GM19372 (cell line): ENCODE data around the gene MICALL1.
"Not testable (repeated sequence)": the region's sequence is repeated elsewhere in the genome, so short reads cannot be mapped to it uniquely, and the experiment has no call there.

Experiments used
- ATAC-seq: cut with Tn5 transposase; IDR thresholded peaks from one replicate; pipeline ENCODE4 v1.9.1; 2021; ENCODE audit warnings: mild to moderate bottlenecking, low read depth, moderate library complexity; ENCODE audit not compliant: unreplicated experiment

The MICALL1 gene

DNA sequence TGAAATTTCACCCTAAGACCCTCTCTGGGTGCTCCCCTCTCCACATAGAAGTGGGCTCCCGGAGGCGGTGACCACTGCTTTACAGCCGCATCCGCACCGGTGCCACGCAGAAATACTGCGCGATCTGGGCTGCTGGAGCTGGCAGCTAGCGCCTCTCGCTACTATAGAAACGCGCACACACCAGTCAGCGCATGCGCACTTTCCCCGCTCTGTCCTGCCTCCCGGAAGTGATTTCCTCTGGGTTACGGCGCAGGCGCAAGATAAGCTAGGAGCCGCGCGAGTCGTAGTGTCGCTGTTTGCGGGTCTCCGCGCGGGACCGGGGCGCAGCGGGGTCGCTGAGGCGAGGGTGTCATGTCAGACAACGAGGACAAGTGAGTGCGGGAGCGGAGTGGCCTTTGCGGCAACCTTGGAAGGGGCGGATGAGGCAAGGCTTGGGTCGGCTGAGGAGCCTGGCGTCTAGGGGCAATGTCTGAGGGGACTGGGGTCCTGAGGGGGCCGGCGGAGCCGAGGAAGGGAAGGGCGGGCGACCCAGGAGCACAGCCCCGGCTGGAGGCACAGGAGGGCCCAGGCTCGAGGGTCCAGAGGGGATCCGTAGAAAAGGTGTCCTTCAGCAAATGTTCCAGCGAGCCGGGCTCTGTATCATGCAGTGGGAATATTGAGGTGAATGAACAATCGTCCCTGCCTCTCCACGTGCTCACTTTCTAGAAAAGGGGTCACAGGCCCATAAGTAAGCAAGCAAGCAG is 47.5 kb downstream of the MICALL1 start, which contains the start of the genes C22orf23 and POLR2F:
C22orf23 (minus strand) TSS at position 165 of the 743 bp plus-strand sequence. CDS start 452 bp downstream, outside the sequence.
POLR2F (plus strand) TSS at position 263 of the 743 bp plus-strand sequence; CDS start at position 352, 89 bp downstream.
- peak; percentile 93 for ATAC-seq

DNA sequence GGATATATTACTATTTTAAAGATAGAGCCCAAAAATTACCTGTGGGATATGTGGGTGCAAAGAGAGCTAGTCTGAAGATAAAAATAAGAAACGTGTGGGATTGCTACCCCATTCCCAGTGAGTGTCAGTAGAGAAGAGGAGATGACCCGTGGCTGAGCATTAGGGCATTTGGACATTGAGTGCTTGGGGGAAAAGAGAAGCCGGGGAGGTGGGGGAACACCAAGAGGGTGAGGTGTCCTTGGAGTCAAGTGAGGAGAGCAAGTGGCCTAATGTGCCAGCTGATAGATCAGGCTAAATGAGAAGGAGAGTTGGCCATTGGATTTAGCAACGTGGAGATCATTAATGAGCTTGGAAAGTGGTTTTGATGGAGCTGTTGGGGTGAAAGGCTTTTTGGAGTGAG is 48.6 kb downstream of the MICALL1 start:
- no peak for ATAC-seq

- not testable (repeated sequence) for ATAC-seq
Observed at GRCh38 chr22:37955825-37956397, 49.8 kb downstream of the MICALL1 start.

DNA sequence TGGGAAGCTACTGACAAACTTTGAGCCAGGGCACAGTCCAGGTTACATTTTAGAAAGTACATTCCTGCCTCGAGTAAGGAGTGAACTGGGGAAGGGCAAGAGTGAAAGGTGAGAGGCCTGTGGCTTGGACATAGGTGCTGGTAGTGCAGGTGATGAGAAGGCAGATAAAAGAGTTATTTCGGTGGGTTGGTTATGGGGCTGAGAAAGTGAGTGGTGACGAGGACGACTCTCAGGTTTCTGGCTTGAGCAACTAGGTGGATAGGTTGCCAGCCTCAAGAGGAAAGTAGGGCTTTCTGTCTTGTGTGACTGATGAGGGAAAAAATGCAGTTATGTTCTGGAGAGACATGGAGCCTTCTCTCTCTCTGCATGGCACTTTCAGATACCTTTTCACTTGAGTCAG is 51.1 kb downstream of the MICALL1 start:
- no peak for ATAC-seq

- ATAC-seq, result no peak
Observed at GRCh38 chr22:37959231-37959825, 53.2 kb downstream of the MICALL1 start.

GRCh38 chr22:37961062-37961461 is 55.0 kb downstream of the MICALL1 start:
- ATAC-seq, result no peak

DNA sequence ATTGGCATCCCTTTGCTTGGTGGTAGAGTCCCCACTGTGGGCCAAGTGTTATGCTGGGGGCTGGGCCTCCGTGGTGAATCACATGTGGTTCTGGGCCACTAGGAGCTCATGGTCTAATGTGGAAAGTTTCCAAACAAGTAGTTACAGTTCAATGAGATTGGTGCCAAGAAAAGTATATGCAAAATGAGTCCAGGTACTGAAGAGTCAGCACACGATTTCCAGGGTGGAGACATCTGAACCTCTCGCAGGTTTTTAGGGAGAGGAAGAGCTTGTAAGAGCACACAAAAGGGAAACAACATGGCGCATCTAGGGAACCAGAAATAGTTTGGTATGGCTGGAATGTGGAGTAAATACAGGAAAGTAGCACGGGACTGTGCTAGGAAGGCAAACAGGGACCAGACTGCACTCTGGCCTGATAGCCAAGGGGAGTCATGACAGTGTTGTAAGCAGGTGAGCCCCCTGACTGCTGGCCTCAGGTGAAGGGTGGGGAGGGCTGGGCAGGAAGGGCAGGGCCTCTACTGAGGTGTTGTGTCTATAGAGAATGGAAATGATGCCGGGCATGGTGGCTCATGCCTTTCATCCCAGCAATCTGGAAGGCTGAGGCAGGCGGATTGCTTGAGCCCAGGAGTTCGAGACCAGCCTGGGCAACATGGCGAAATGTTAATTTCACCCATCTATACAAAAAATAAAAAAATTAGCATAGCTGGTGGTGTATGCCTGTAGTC is 60.0 kb downstream of the MICALL1 start:
- ATAC-seq, result no peak

DNA sequence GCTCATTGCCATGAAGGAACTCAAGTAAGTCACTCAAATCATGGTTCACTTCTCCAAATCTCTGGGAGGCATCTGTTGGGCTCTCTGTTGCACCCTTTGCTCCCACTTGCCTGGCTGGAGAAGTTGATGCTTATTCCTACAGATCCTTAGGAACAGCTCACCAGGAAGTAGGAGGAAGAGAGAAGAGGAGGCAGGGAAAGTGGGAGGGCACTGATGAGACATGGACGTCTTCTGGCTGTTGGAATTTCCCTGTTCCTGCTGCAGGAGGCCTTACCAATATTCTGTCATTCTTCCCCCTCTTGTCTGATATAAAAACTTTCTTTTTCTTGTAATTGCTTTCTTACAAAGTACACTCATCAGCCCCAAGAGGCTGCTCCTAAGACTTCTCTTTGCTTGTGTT is 61.0 kb downstream of the MICALL1 start:
- ATAC-seq, result no peak

DNA sequence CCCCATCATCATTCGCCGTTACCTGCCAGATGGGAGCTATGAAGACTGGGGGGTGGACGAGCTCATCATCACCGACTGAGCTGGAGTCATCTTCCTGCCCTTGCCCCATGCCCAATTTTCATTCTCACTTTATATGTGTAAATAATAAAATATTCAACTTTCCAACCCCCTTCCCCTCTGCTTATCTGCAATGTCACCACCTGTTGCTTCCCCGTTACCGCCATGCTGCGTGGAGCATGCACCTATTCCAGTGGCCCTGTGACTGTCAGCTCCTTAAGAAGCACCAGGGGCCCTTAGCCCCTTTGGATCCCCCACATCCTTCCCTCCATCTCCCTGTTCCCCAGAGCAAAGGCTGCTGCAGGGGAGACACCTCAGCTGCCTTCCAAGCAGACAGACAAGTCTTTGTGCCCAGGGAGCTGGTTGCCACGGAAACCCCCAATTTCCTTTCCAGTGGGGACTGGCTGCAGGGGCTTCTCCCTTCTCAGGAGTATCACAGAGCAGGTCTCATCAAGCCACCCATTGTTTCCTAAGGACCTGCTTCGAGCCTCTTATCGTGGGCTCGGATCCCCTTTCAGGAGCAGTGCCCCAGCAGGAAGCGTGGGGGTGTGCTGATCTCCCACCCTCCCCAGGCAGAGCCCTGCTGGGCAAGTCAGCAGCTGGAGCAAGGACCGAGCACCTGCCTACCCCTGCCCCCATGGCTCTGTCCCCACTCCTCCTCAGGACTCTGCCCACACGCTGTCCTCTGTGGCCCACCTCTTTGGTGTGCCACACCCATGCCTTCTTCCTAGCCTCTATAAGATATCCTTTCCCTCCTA is 61.7 kb downstream of the MICALL1 start:
- no peak for ATAC-seq

- ATAC-seq, result no peak
Observed at GRCh38 chr22:37968452-37969251, 62.6 kb downstream of the MICALL1 start.

DNA sequence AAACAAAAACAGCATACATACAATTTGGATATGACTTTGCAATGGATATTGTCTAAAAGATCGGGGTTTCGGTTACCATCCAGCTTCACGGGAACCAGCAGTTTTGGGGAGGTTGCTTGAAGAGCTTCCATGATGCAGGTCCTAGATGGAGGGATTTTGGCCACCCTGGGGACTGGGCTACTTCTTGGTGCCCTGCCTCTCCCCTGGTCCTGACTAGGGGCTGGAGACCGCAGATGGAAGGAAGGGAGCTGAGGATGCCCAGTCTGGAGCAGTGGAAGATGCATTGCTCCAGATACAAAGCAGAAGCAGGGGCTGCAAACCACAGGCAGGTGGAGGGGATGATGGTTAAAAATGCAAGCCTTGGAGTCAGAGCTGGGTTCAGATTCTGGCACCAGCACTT is 64.8 kb downstream of the MICALL1 start:
- ATAC-seq, result no peak

- no peak for ATAC-seq
Observed at GRCh38 chr22:37971475-37972434, 65.7 kb downstream of the MICALL1 start.

- no peak for ATAC-seq
Observed at GRCh38 chr22:37972527-37972926, 66.4 kb downstream of the MICALL1 start.

GRCh38 chr22:37973271-37974170 is 67.4 kb downstream of the MICALL1 start:
- no peak for ATAC-seq

- no peak for ATAC-seq
Observed at GRCh38 chr22:37975153-37975552, 69.1 kb downstream of the MICALL1 start.

DNA sequence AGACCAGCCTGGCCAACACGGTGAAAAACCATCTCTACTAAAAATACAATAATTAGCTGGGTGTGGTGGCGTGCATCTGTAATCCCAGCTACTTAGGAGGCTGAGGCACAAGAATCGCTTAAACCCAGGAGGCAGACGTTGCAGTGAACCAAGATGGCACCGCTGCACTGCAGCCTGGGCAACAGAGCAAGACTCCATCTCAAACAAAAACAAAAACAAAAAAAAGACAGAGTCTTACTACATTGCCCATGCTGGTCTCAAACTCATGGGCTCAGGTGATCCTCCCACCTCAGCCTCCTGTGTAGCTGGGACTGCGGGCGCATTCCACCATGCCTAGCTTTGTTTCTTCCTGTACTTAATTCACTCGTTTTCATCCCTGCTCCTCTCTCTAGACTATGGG is 69.9 kb downstream of the MICALL1 start:
- not testable (repeated sequence) for ATAC-seq

- no peak for ATAC-seq
Observed at GRCh38 chr22:37976547-37976946, 70.5 kb downstream of the MICALL1 start.
